NCI-H510A treated with DMSO at 0.1 percent for 48 hours (cell line): Measurements from ENCODE around the gene LRMDA.
A peak's percentile ranks its signal among the peaks of the same experiment; 100 is the strongest.
"Not testable (repeated sequence)": the region's sequence is repeated elsewhere in the genome, so short reads cannot be mapped to it uniquely, and the experiment has no call there.

Experiments
- DNase-seq: peaks from one replicate; lab custom pipeline; 2025; lab: John Stamatoyannopoulos, UW

The LRMDA gene

GRCh38 chr10:75585294-75585693 is 153.9 kb downstream of the LRMDA start:
- no peak for DNase-seq

GRCh38 chr10:75586814-75587213 is 155.4 kb downstream of the LRMDA start:
- DNase-seq = no peak

GRCh38 chr10:75588031-75588430 is 156.6 kb downstream of the LRMDA start:
- DNase-seq = no peak

DNA sequence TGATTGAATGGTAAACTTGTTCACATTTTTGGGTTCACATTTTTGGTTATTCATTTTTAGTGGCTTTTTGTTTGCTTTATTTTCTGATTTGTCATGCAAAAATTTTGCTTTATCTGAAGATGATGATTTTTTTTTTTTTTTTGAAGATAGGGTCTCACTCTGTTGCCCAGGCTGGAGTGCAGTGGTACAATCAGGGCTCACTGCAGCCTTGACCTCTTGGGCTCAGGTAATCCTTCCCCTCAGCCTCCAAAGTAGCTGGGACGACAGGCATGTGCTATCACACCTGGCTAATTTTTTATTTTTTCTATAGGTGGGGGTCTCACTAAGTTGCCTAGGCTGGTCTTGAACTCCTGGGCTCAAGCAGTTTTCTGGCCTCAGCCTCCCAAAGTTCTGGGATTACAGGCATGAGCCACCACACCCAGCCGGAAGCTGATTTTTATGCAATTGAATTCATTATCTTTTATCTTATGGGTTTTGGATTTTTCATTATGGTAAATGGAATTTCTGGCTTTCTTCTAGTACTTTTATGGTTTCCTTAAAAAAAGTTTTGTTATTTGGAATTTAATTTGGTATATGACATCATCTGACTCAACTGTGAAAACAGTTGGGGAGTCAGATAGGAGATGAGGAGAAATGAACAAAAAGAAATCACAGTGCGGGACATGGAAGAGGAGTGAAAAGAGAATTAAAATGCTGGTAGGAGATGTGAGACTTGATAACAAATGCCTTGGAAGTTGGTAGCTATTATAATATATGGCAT is 158.7 kb downstream of the LRMDA start:
- no peak for DNase-seq

DNA sequence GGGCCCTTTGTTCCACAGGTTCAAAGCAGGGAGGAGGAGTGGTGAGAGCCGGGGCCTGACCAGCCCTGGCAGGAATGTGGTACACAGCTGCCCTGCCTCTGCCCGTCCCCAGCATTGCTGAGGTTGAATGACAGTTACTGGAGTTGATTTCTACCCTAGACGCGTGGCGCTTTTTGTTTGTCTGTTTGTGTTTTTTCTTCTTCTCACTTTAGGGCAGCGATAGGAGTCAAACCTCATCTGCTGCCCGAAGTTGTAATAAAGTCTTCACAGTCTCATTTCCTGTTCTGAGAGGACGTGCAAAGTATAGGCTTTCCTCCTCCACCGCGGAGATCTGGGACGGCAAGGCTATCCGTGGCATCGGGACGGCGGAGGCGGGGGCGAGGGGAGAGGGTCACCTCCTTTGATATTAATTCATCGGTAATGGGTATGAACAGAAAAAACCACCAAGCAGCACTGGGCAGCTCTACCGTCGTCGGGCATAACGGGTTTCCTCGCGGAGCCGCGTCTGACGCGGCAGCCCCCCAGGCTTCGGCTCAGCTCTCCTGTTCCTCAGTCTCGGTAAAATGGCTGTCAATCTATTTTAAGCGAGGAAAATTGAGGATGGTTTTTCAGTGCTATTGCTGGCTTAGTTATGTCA is 160.8 kb downstream of the LRMDA start:
- no peak for DNase-seq

GRCh38 chr10:75592791-75593643 is 161.6 kb downstream of the LRMDA start:
- no peak for DNase-seq

- no peak for DNase-seq
Observed at GRCh38 chr10:75593692-75594556, 162.5 kb downstream of the LRMDA start.

- DNase-seq = no peak
Observed at GRCh38 chr10:75596930-75597620, 165.7 kb downstream of the LRMDA start.

DNA sequence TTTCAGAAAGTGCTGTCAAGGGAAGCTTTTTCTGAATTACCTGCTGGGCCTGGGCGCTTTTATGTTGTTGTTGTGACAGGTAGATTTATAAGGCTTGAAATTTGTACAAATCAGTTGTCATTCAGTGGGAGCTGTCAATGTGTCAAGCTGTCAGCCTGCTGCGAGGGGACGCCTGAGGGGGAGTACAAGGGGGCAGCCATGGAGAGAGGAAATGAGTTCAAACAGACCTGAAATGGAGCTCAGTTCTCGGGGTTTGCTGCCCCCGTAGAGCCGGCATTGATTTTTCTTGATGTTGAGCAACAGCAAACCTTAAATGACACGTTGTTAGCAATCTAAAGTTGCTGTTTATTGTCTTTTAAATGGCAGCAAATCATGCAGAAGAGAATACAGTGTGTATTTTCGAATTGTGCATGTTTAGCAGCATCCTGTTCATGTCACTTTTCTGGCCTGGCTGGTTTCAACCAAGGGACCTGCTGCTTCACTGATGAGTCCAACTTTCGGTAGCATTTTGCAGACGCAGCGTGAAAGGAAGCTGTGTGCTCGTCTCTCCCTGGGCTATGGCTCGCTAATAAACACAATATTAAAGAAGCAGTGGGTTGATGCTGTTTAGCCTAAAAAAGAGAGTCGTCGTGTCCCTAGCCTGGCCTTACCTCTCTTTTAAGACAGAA is 166.5 kb downstream of the LRMDA start:
- DNase-seq = no peak

- no peak for DNase-seq
Observed at GRCh38 chr10:75598998-75599397, 167.6 kb downstream of the LRMDA start.

- peak; percentile 49 for DNase-seq
Observed at GRCh38 chr10:75599875-75600648, 168.6 kb downstream of the LRMDA start.

DNA sequence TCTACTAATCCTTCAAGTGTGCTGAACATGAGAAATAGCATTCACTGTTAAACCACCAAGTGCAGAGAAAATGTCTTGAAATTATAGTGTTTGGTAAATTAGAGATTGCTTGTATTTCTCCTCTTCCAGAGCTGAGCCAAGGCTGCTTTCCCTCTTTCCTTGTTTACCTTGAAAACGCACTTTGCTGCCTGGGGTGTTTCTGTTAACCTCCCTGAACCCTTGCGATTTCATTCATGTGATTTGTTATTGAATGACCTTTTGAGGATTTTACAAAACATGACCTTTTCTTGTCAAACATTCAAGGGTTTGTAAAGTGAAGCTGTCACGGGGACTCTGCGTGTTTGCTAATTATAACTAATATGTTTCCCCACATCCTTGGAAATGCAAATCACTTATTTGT is 169.4 kb downstream of the LRMDA start:
- no peak for DNase-seq

GRCh38 chr10:75602341-75602740 is 170.9 kb downstream of the LRMDA start:
- no peak for DNase-seq

GRCh38 chr10:75605096-75605495 is 173.7 kb downstream of the LRMDA start:
- no peak for DNase-seq

DNA sequence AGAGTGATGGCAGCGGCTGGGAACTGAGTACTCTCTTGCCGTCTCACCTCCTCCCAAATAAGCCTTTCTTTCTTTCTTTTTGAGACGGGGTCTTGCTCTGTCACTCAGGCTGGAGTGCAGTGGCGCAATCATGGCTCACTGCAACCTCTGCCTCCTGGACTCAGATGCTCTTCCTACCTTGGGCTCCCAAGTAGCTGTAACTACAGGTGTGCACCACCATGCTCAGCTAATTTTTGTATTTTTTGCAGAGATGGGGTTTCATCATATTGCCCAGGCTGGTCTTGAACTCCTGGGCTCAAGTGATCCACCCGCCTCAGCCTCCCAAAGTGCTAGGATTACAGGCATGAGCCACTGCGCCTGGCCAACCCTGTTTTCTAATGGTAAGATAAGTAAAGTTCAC is 174.4 kb downstream of the LRMDA start:
- DNase-seq = not testable (repeated sequence)

DNA sequence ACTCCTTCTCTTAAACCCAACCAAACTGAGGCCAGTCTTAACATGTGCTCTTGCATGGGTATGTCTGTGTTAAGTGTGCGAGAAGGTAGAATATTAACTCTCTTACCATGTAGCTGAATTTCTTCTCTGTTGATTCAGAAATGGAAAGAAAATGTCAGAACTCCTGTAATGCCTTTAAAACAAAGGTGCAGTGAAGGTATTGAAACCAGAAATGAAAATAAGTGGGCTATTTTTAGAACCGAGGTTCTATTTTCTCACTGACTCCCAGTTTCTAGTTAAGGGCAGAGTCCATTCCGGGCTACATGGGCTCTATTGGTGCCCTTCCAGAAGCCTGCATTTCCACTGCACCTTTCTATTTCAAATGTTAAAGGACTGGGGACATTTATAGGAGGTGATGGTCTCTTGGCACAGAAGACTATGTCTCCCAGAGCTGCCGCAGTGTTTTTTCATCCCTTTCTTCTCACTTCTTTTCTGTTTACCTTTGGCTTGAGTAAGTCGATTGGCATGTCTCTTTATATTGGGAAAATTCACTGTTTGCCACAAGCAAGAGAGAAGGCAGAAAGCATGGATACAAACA is 174.9 kb downstream of the LRMDA start:
- DNase-seq = no peak

GRCh38 chr10:75607576-75607975 is 176.2 kb downstream of the LRMDA start:
- DNase-seq = no peak

GRCh38 chr10:75610183-75610582 is 178.8 kb downstream of the LRMDA start:
- no peak for DNase-seq

GRCh38 chr10:75611172-75611992 is 180.0 kb downstream of the LRMDA start:
- DNase-seq = no peak
